A549 (cell line): ENCODE data around the gene KLB. TPM values are rescaled to one million over a fixed set of nuclear protein-coding genes. Genes with fewer than 3 reads are reported as not detected.

Experiments used
- ATAC-seq, 2 experiments: fragments of 200-7000 bp in 1 of 2; fragments of >200 bp in 1 of 2; cut with Nextera tagmentation in 1 of 2; cut with Tn5 transposase in 1 of 2; 3 replicates each; pipeline versions ENCODE4 v1.8.0 to v1.9.1; 2018 to 2020; ENCODE audit warnings: mild to moderate bottlenecking in 1 of 2, moderate library complexity in 1 of 2
- CTCF ChIA-PET: fragments of 300-600 bp; sonication (Branson Sonifier 250); formaldehyde crosslinking; extraction: SDS; loops from one replicate; lab custom pipeline; 2021; ENCODE audit warnings: antibody characterized with exemption, inconsistent platforms; lab: Yijun Ruan, JAX
- POLR2A ChIA-PET: fragments of 350-600 bp; formaldehyde crosslinking; extraction: SDS; loops from one replicate; lab custom pipeline; 2021; ENCODE audit warnings: antibody characterized with exemption, inconsistent platforms; lab: Yijun Ruan, JAX
- DNase-seq, 2 experiments: peaks; one replicate each; pipeline versions ENCODE4 v3.0.0 to v3.0.0-alpha.2; 2011 to 2016; ENCODE audit warnings: low read depth in 1 of 2, low spot score in 1 of 2
- FAIRE-seq: peaks from 2 replicates; lab custom pipeline; 2011; peaks lifted over from hg19 to GRCh38; lab: Jason Lieb, UNC
- H3K27ac ChIP-seq, 2 experiments: fragments of >200 bp; sonication (Bioruptor Twin); formaldehyde crosslinking; 3 replicates each; pipeline ENCODE4 v1.5.1; 2016 to 2017
- H3K4me1 ChIP-seq: fragments of >200 bp; sonication (Bioruptor Twin); formaldehyde crosslinking; 3 replicates; pipeline ENCODE4 v1.6.1; 2016
- H3K4me2 ChIP-seq: fragments of >200 bp; sonication (Bioruptor Twin); formaldehyde crosslinking; 3 replicates; pipeline ENCODE4 v1.6.1; 2016
- H3K4me3 ChIP-seq: fragments of >200 bp; sonication (Bioruptor Twin); formaldehyde crosslinking; 3 replicates; pipeline ENCODE4 v1.5.1; 2016
- H3K9me3 ChIP-seq: fragments of >200 bp; sonication (Bioruptor Twin); formaldehyde crosslinking; 3 replicates; pipeline ENCODE4 v1.6.1; 2016
- BHLHE40 ChIP-seq: IDR thresholded peaks from 2 replicates; pipeline ENCODE4 v1.6.1; 2012; ENCODE audit warnings: low read depth, low read length, inconsistent platforms
- CHD2 ChIP-seq: fragments of 150-350 bp; IDR thresholded peaks from 2 replicates; pipeline ENCODE4 v1.6.1; 2014; ENCODE audit warnings: low read length; ENCODE audit not compliant: partially characterized antibody
- EHMT2 ChIP-seq: fragments of 200-600 bp; sonication (generic); IDR thresholded peaks from 2 replicates; pipeline ENCODE4 v1.6.1; 2016; ENCODE audit warnings: antibody characterized with exemption, low read depth, mild to moderate bottlenecking, moderate library complexity
- ELK1 ChIP-seq: fragments of 150-350 bp; IDR thresholded peaks from 2 replicates; pipeline ENCODE4 v1.6.1; 2014; ENCODE audit warnings: low read depth, mild to moderate bottlenecking, low read length
- HDAC2 ChIP-seq: fragments of 200-600 bp; sonication (generic); IDR thresholded peaks from 2 replicates; pipeline ENCODE4 v1.6.1; 2016
- HMGXB4 ChIP-seq: fragments of 250-450 bp; sonication (Bioruptor Pico); IDR thresholded peaks from 2 replicates; pipeline ENCODE4 v1.5.0; 2021; ENCODE audit warnings: mild to moderate bottlenecking, moderate library complexity, borderline replicate concordance
- HOXA7 ChIP-seq: fragments of 250-450 bp; sonication (Bioruptor Pico); IDR thresholded peaks from 2 replicates; pipeline ENCODE4 v1.5.0; 2020; ENCODE audit warnings: mild to moderate bottlenecking, moderate library complexity
- KDM1A ChIP-seq: fragments of 200-600 bp; sonication (generic); IDR thresholded peaks from 2 replicates; pipeline ENCODE4 v1.6.1; 2016; ENCODE audit warnings: low read depth, mild to moderate bottlenecking
- MAFK ChIP-seq: fragments of 450-650 bp; IDR thresholded peaks from 2 replicates; pipeline ENCODE4 v1.6.1; 2014; ENCODE audit not compliant: partially characterized antibody
- MAX ChIP-seq: IDR thresholded peaks from 2 replicates; pipeline ENCODE4 v1.6.1; 2012
- MYC ChIP-seq: IDR thresholded peaks from 2 replicates; pipeline ENCODE4 v1.6.1; 2012; ENCODE audit warnings: mild to moderate bottlenecking, inconsistent platforms, low read length, improper control_type of control experiment, borderline replicate concordance
- NR3C1 ChIP-seq: fragments of >200 bp; sonication (Bioruptor Twin); formaldehyde crosslinking; IDR thresholded peaks from 3 replicates; pipeline ENCODE4 v1.6.1; 2017
- POLR2A ChIP-seq: IDR thresholded peaks from 2 replicates; pipeline ENCODE4 v1.6.1; 2012; ENCODE audit warnings: mild to moderate bottlenecking, low read length
- RAD21 ChIP-seq, 2 experiments: fragments of >200 bp in 1 of 2; sonication (Bioruptor Twin) in 1 of 2; formaldehyde crosslinking in 1 of 2; IDR thresholded peaks in 1 of 2; conservative IDR thresholded peaks in 1 of 2; 2 replicates in 1 of 2; 3 replicates in 1 of 2; pipeline ENCODE4 v1.6.1; 2012 to 2018; ENCODE audit warnings: inconsistent platforms in 1 of 2
- RCOR1 ChIP-seq: fragments of 150-350 bp; IDR thresholded peaks from 2 replicates; pipeline ENCODE4 v1.6.1; 2014; ENCODE audit warnings: antibody characterized with exemption, low read length, low read depth
- RNF2 ChIP-seq: fragments of 200-600 bp; sonication (generic); IDR thresholded peaks from 2 replicates; pipeline ENCODE4 v1.6.1; 2016; ENCODE audit warnings: low read depth, mild to moderate bottlenecking, antibody characterized with exemption, moderate library complexity, borderline replicate concordance
- SREBF2 ChIP-seq: fragments of 450-650 bp; IDR thresholded peaks from 2 replicates; pipeline ENCODE4 v1.6.1; 2014; ENCODE audit warnings: mild to moderate bottlenecking, moderate library complexity
- ZC3H11A ChIP-seq: fragments of 450-650 bp; IDR thresholded peaks from 2 replicates; pipeline ENCODE4 v1.6.1; 2014; ENCODE audit warnings: antibody characterized with exemption, mild to moderate bottlenecking
- ZFP36 ChIP-seq: fragments of 450-650 bp; IDR thresholded peaks from 2 replicates; pipeline ENCODE4 v1.6.1; 2014; ENCODE audit warnings: borderline replicate concordance; ENCODE audit not compliant: partially characterized antibody
- WGBS: methylation state at CpG from one replicate; pipeline ENCODE4 v1.1.6; 2017; ENCODE audit errors: missing lambda C conversion rate; 5-methylcytosine and 5-hydroxymethylcytosine counted together
- polyA plus RNA-seq, 4 experiments: library from polyadenylated mRNA; depleted of rRNA in 3 of 4; stranded (reverse); fragments of >200 nt; fragmentation: RNase III in 1 of 4; extraction: RNeasy Plus Mini Kit Qiagen cat#74134 plus additional on column Dnase treatment in 1 of 4; gene quantifications; 2 replicates in 3 of 4; 3 replicates in 1 of 4; pipeline ENCODE4 v1.2.3, GENCODE V29; 2011 to 2017

KLB gene
- polyA plus RNA-seq, 2 of the 4 experiments (the other 2 are of a cell fraction), result 0.57 to 0.87 TPM

- Histone ChIP-seq H3K4me2 (no peak overlapping the region), H3K27ac (no peak overlapping the region), H3K4me3 (no peak overlapping the region)
- ATAC-seq, result no peak
- TF ChIP-seq HMGXB4 (CRISPR knock-in tag) (no peak), ZC3H11A (peak; percentile 90)
- TF ChIP-seq, all 56 proteins: peak for 1
- no peaks in the 10 kb centered on the region for H3K4me1 ChIP-seq
- WGBS, result 72% methylated on average over 2 of the region's 2 CpGs
- no peaks in the 10 kb centered on the region for H3K9me3 ChIP-seq
- no peak for FAIRE-seq
- DNase-seq, result no peak
- ChIA-PET CTCF (no interaction called here), POLR2A (no interaction called here)
These were observed 34.9 kb downstream of the KLB start for GRCh38 chr4:39441593-39441992.

- FAIRE-seq (no peak), ATAC-seq (no peak), DNase-seq (no peak)
- no peak for TF ChIP-seq ELK1
- no peak for TF ChIP-seq RCOR1
- no peak for TF ChIP-seq EHMT2
- TF ChIP-seq NR3C1, result no peak
- TF ChIP-seq HOXA7 (CRISPR knock-in tag), result no peak
- no peak for TF ChIP-seq RAD21 (conservative IDR thresholded peaks at IDR 0.05 in 1 of 2, IDR thresholded peaks at IDR 0.05 in 1 of 2)
- TF ChIP-seq POLR2A, result no peak
- no peak for TF ChIP-seq SREBF2
- no peak for TF ChIP-seq HDAC2
- TF ChIP-seq KDM1A, result no peak
- TF ChIP-seq MAX, result no peak
- no peak for TF ChIP-seq MYC
- no peak for TF ChIP-seq CHD2
- no peak for TF ChIP-seq BHLHE40
- ChIA-PET POLR2A (interaction anchor here (0.7 kb wide), 1 partner anchor 380 kb away, joined by 5 read pairs; no protein-coding TSS in a partner anchor), CTCF (interaction anchor here (0.6 kb wide), 1 partner anchor 29 kb away, joined by 3 read pairs; no protein-coding TSS in a partner anchor)
- Histone ChIP-seq H3K4me2 (no peak overlapping the region), H3K9me3 (no peaks in the 10 kb centered on the region), H3K4me3 (no peak overlapping the region), H3K4me1 (no peaks in the 10 kb centered on the region), H3K27ac (no peak overlapping the region)
- 57% methylated on average over 4 of the region's 4 CpGs for WGBS
These were observed 36.3 kb downstream of the KLB start for GRCh38 chr4:39442998-39443397.

- 97% methylated on average over 6 of the region's 20 CpGs for WGBS
- Histone ChIP-seq H3K4me2 (no peak overlapping the region), H3K4me1 (0 out of 3 replicates have a peak, but pooled peaks cover 4% of the 10 kb centered on the region), H3K9me3 (no peaks in the 10 kb centered on the region), H3K4me3 (no peak overlapping the region), H3K27ac (no peak overlapping the region)
- DNase-seq (no peak), ATAC-seq (peak; percentile 40 to 51), FAIRE-seq (no peak)
- TF ChIP-seq POLR2A (no peak), MAFK (no peak), RNF2 (no peak), ZFP36 (no peak), BHLHE40 (no peak)
- ChIA-PET POLR2A (interaction anchor here (2.6 kb wide), 1 partner anchor 12 kb away, joined by 8 read pairs; the partner anchor contains the start of genes LIAS and RPL9), CTCF (no interaction called here)
These were observed 39.7 kb downstream of the KLB start for GRCh38 chr4:39446483-39446841.
